HCT116 (cell line): ENCODE measurements around the gene FKBP15. TPM values are rescaled to one million over a fixed set of nuclear protein-coding genes. Genes with fewer than 3 reads are reported as not detected.

Experiments used
- ATAC-seq: fragments of 200-7000 bp; cut with Tn5 transposase; 2 replicates; pipeline ENCODE4 v1.9.1; 2020; ENCODE audit warnings: mild to moderate bottlenecking, moderate library complexity
- BruUV-seq: library from RNA; stranded (reverse); fragments of 400-500 nt; replicated peaks from 2 replicates; lab custom pipeline; 2021; lab: Mats Ljungman, UMichigan
- CTCF ChIA-PET: fragments of 300-600 bp; sonication (Branson Sonifier 250); formaldehyde crosslinking; loops from one replicate; lab custom pipeline; 2021; ENCODE audit warnings: antibody characterized with exemption; lab: Charles Lee
- POLR2A ChIA-PET: fragments of 300-600, 350-600 bp; sonication (Branson Sonifier 250); formaldehyde crosslinking; loops from one replicate; lab custom pipeline; 2021; ENCODE audit warnings: antibody characterized with exemption; lab: Charles Lee
- RAD21 ChIA-PET, 2 experiments: fragments of 300-600 bp; sonication (Branson Sonifier 250); formaldehyde crosslinking; loops; one replicate each; lab custom pipeline; 2023; ENCODE audit warnings: low total read pairs in 2 of 2; ENCODE audit not compliant: uncharacterized antibody in 2 of 2, unreplicated experiment in 2 of 2, low non-redundant PET in 1 of 2; lab: Charles Lee
- DNase-seq: peaks from one replicate; pipeline ENCODE4 v3.0.0-alpha.2; 2010; ENCODE audit warnings: low read depth, low spot score
- H2AFZ ChIP-seq: fragments of 200-600 bp; shearing (Covaris generic), sonication (generic); 2 replicates; pipeline ENCODE4 v1.6.1; 2017; ENCODE audit warnings: low read depth, mixed run types, mixed read lengths, antibody characterized with exemption, low read length; ENCODE audit not compliant: poor library complexity, severe bottlenecking
- H3K27ac ChIP-seq: 2 replicates; pipeline ENCODE4 v1.5.1; 2012; ENCODE audit warnings: low read depth, low read length
- H3K27me3 ChIP-seq: fragments of 200-600 bp; sonication (generic); 2 replicates; pipeline ENCODE4 v1.6.1; 2016; ENCODE audit warnings: mixed run types, low read length, mixed read lengths; ENCODE audit not compliant: insufficient read depth
- H3K36me3 ChIP-seq, 2 experiments: fragments of 200-500 bp in 1 of 2; fragments of 200-600 bp in 1 of 2; sonication (Bioruptor generic) in 1 of 2; sonication (generic) in 1 of 2; 2 replicates each; pipeline versions ENCODE4 v1.5.1 to v1.6.1; 2014 to 2016; ENCODE audit warnings: low read length in 2 of 2, inconsistent platforms in 1 of 2, mixed read lengths in 1 of 2, mixed run types in 1 of 2; ENCODE audit not compliant: insufficient read depth in 2 of 2, control insufficient read depth in 1 of 2
- H3K4me1 ChIP-seq, 2 experiments: fragments of 200-600 bp in 1 of 2; sonication (generic) in 1 of 2; 2 replicates each; pipeline versions ENCODE4 v1.5.1 to v1.6.1; 2012 to 2017; ENCODE audit warnings: low read length in 2 of 2, inconsistent platforms in 1 of 2, mild to moderate bottlenecking in 1 of 2, mixed read lengths in 1 of 2, mixed run types in 1 of 2, moderate library complexity in 1 of 2; ENCODE audit not compliant: insufficient read depth in 2 of 2, control insufficient read depth in 1 of 2
- H3K4me2 ChIP-seq: fragments of 200-600 bp; sonication (generic); 2 replicates; pipeline ENCODE4 v1.6.1; 2017; ENCODE audit warnings: mixed run types, low read length, mixed read lengths
- H3K4me3 ChIP-seq, 2 experiments: fragments of 200-600 bp in 1 of 2; sonication (generic) in 1 of 2; replicated peaks in 1 of 2; 2 replicates each; pipeline ENCODE4 v1.5.1; 2011 to 2016; ENCODE audit warnings: low read length in 2 of 2, control low read depth in 1 of 2, low read depth in 1 of 2, mild to moderate bottlenecking in 1 of 2, mixed read lengths in 1 of 2, mixed run types in 1 of 2
- H3K79me2 ChIP-seq: fragments of 200-600 bp; sonication (generic); 2 replicates; pipeline ENCODE4 v1.6.1; 2017; ENCODE audit warnings: mild to moderate bottlenecking, mixed run types, low read length, moderate library complexity, mixed read lengths; ENCODE audit not compliant: insufficient read depth
- H3K9ac ChIP-seq: fragments of 200-600 bp; sonication (generic); 2 replicates; pipeline ENCODE4 v1.6.1; 2016; ENCODE audit warnings: low read length, mixed read lengths
- H3K9me2 ChIP-seq: fragments of 200-600 bp; sonication (generic), shearing (Covaris generic); 2 replicates; pipeline ENCODE4 v1.6.1; 2017; ENCODE audit warnings: mixed run types, mild to moderate bottlenecking, moderate library complexity; ENCODE audit not compliant: insufficient read depth
- H3K9me3 ChIP-seq, 2 experiments: fragments of 200-500 bp in 1 of 2; fragments of 200-600 bp in 1 of 2; sonication (Bioruptor generic) in 1 of 2; sonication (generic) in 1 of 2; 2 replicates each; pipeline ENCODE4 v1.6.1; 2014 to 2017; ENCODE audit warnings: low read length in 2 of 2, mixed read lengths in 2 of 2, inconsistent platforms in 1 of 2, low read depth in 1 of 2, mild to moderate bottlenecking in 1 of 2, mixed run types in 1 of 2, moderate library complexity in 1 of 2; ENCODE audit not compliant: control insufficient read depth in 1 of 2, insufficient read depth in 1 of 2
- H4K20me1 ChIP-seq: fragments of 200-600 bp; sonication (generic), shearing (Covaris generic); 2 replicates; pipeline ENCODE4 v1.6.1; 2017; ENCODE audit warnings: mixed run types, mild to moderate bottlenecking, moderate library complexity; ENCODE audit not compliant: insufficient read depth
- CBX3 ChIP-seq: IDR thresholded peaks from 2 replicates; pipeline ENCODE4 v1.6.1; 2012; ENCODE audit warnings: low read depth
- CEBPB ChIP-seq: IDR thresholded peaks from 2 replicates; pipeline ENCODE4 v1.6.1; 2012; ENCODE audit warnings: low read depth
- EGR1 ChIP-seq: IDR thresholded peaks from 2 replicates; pipeline ENCODE4 v1.6.1; 2012; ENCODE audit warnings: low read depth
- EZH2 ChIP-seq: fragments of 200-600 bp; sonication (generic); IDR thresholded peaks from 2 replicates; pipeline ENCODE4 v1.6.1; 2017; ENCODE audit warnings: antibody characterized with exemption, mixed run types
- FOSL1 ChIP-seq: IDR thresholded peaks from 2 replicates; pipeline ENCODE4 v1.6.1; 2012; ENCODE audit warnings: low read depth
- JUND ChIP-seq: IDR thresholded peaks from 2 replicates; pipeline ENCODE4 v1.6.1; 2012
- POLR2AphosphoS5 ChIP-seq: IDR thresholded peaks from 2 replicates; pipeline ENCODE4 v1.6.1; 2011; ENCODE audit warnings: mild to moderate bottlenecking, low read depth, low read length, moderate library complexity
- SIN3A ChIP-seq: IDR thresholded peaks from 2 replicates; pipeline ENCODE4 v1.6.1; 2012; ENCODE audit warnings: low read depth
- intact Hi-C: fragments of 100-400 bp; cut with micrococcal nuclease; formaldehyde crosslinking; loops from 2 replicates; pipeline ENCODE4 v1.10.0; 2022
- total RNA-seq: library from RNA; stranded (reverse); gene quantifications from one replicate; pipeline ENCODE4 v1.2.1, GENCODE V29; 2021; ENCODE audit not compliant: unreplicated experiment
- TF ChIP-seq, protein P1 (sequence below), 3 experiments: fragments of 200-600 bp in 1 of 3; sonication (generic) in 1 of 3; IDR thresholded peaks in 2 of 3; conservative IDR thresholded peaks in 1 of 3; 2 replicates each; pipeline ENCODE4 v1.5.1; 2012 to 2017; ENCODE audit warnings: low read depth in 2 of 3, low read length in 2 of 3, antibody characterized with exemption in 1 of 3, borderline replicate concordance in 1 of 3, control low read depth in 1 of 3, mild to moderate bottlenecking in 1 of 3, mixed read lengths in 1 of 3, mixed run types in 1 of 3, moderate library complexity in 1 of 3; ENCODE audit not compliant: insufficient read depth in 1 of 3
- TF ChIP-seq, protein P2 (sequence below): IDR thresholded peaks from 2 replicates; pipeline ENCODE4 v1.6.1; 2012
- TF ChIP-seq, protein P3 (sequence below): IDR thresholded peaks from 2 replicates; pipeline ENCODE4 v1.6.1; 2012; ENCODE audit warnings: low read depth

Gene FKBP15
- total RNA-seq, 1 experiment from 2014 or later, result 13.8 TPM

DNA sequence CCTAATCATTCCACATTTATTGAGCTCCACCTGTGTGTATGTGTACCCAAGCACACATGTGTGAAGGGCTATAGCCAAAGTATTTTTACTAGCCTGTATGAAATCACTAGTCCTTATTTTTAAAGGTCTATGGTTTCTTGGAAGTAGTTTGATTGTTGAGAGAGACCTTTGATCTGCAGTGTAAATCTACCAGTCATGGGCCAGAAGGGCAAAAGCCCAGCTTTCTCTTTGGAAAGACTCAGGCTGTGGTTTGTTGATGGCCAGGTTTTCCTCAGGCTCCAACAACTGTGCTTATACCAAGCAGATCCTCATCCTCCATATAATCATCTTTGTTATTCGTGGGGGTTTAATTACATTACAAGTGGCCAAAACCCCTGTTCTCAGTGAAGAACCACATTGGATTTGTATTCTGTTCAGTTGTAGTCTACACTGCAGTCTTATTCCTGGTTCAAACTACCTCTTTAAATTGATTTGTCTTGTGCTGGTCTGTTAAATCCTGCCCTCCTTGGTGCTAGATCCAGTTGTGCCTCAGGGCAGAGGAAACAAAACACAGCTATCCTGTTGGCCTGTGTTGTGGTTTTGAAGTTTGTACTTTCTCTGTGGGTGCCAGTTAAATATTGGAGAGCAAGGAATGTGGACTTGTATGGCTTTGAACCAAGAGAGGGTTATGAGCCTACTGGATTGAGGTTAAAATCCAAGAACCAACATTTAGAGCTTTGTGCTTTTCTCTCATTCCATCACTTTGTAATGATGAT lies 41.0 kb upstream of the FKBP15 start (continued):
- TF ChIP-seq EZH2, result no peak
- TF ChIP-seq, protein P1, sequence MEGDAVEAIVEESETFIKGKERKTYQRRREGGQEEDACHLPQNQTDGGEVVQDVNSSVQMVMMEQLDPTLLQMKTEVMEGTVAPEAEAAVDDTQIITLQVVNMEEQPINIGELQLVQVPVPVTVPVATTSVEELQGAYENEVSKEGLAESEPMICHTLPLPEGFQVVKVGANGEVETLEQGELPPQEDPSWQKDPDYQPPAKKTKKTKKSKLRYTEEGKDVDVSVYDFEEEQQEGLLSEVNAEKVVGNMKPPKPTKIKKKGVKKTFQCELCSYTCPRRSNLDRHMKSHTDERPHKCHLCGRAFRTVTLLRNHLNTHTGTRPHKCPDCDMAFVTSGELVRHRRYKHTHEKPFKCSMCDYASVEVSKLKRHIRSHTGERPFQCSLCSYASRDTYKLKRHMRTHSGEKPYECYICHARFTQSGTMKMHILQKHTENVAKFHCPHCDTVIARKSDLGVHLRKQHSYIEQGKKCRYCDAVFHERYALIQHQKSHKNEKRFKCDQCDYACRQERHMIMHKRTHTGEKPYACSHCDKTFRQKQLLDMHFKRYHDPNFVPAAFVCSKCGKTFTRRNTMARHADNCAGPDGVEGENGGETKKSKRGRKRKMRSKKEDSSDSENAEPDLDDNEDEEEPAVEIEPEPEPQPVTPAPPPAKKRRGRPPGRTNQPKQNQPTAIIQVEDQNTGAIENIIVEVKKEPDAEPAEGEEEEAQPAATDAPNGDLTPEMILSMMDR (IDR thresholded peaks at IDR 0.05 in 2 of 3, conservative IDR thresholded peaks at IDR 0.05 in 1 of 3; ENCODE audit: borderline replicate concordance in 1 of 3, insufficient read depth in 1 of 3, low read depth in 2 of 3, low read length in 2 of 3), result no peak
- TF ChIP-seq JUND, result no peak
- TF ChIP-seq CEBPB, result no peak
- TF ChIP-seq, protein P2, sequence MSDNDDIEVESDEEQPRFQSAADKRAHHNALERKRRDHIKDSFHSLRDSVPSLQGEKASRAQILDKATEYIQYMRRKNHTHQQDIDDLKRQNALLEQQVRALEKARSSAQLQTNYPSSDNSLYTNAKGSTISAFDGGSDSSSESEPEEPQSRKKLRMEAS, result no peak
- no peak for TF ChIP-seq POLR2AphosphoS5

DNA sequence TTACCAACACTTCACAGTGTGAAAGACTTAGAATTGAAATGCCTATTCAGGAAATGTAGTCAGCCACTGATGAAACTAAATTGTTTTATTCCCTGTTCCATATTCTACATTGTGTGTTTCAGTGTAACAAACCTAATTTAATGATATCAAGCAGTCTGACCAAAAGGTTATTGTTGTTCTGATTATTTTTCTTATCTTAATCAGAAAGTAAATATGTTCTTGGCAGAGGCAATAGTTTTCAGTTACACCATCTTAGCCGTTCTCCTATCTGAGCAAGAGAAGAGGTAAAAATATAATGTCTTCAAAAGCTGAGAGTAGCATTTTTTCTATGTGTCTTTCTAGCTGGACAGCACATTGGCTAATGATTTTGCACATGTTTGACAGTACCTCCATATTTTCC lies 37.2 kb upstream of the FKBP15 start:
- Histone ChIP-seq H3K4me1 (no peaks in the 10 kb centered on the region), H3K9me3 (no peaks in the 10 kb centered on the region), H3K4me3 (no peak overlapping the region), H3K36me3 (peaks cover 7 to 27% of the 10 kb centered on the region in 2 experiments; a peak in 3 of 4 replicates), H3K9me2 (no peaks in the 10 kb centered on the region), H3K79me2 (no peaks in the 10 kb centered on the region), H3K27me3 (no peaks in the 10 kb centered on the region), H2AFZ (no peak overlapping the region), H3K4me2 (no peak overlapping the region), H4K20me1 (no peaks in the 10 kb centered on the region), H3K27ac (no peak overlapping the region), H3K9ac (no peak overlapping the region)
- no TSS peak for BruUV-seq
- intact Hi-C loops, result no loop called here
- DNase-seq, result no peak
- ATAC-seq, result no peak
- POLR2A ChIA-PET, result interaction anchor here (1.6 kb wide), 1 partner anchor 9 kb away, joined by 3 read pairs; no protein-coding TSS in a partner anchor
- CTCF ChIA-PET, result no interaction called here
- RAD21 ChIA-PET, result no interaction called here
- TF ChIP-seq, protein P3, sequence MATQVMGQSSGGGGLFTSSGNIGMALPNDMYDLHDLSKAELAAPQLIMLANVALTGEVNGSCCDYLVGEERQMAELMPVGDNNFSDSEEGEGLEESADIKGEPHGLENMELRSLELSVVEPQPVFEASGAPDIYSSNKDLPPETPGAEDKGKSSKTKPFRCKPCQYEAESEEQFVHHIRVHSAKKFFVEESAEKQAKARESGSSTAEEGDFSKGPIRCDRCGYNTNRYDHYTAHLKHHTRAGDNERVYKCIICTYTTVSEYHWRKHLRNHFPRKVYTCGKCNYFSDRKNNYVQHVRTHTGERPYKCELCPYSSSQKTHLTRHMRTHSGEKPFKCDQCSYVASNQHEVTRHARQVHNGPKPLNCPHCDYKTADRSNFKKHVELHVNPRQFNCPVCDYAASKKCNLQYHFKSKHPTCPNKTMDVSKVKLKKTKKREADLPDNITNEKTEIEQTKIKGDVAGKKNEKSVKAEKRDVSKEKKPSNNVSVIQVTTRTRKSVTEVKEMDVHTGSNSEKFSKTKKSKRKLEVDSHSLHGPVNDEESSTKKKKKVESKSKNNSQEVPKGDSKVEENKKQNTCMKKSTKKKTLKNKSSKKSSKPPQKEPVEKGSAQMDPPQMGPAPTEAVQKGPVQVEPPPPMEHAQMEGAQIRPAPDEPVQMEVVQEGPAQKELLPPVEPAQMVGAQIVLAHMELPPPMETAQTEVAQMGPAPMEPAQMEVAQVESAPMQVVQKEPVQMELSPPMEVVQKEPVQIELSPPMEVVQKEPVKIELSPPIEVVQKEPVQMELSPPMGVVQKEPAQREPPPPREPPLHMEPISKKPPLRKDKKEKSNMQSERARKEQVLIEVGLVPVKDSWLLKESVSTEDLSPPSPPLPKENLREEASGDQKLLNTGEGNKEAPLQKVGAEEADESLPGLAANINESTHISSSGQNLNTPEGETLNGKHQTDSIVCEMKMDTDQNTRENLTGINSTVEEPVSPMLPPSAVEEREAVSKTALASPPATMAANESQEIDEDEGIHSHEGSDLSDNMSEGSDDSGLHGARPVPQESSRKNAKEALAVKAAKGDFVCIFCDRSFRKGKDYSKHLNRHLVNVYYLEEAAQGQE, result no peak
- TF ChIP-seq CBX3 (no peak), SIN3A (no peak), POLR2AphosphoS5 (no peak), FOSL1 (no peak), EGR1 (no peak)
